Mesodermal cell (in vitro differentiated cells): ENCODE data around the gene C18orf32.

Source experiments
- H3K27ac ChIP-seq: 2 replicates; pipeline ENCODE4 v1.7.0; 2013; ENCODE audit warnings: mild to moderate bottlenecking, low read depth, low read length, moderate library complexity; ENCODE audit not compliant: severe bottlenecking
- H3K36me3 ChIP-seq: 2 replicates; pipeline ENCODE4 v1.7.1; 2013; ENCODE audit warnings: mild to moderate bottlenecking, low read length, moderate library complexity; ENCODE audit not compliant: control insufficient read depth, insufficient read depth
- H3K4me1 ChIP-seq: one replicate; pipeline ENCODE4 v1.7.1; 2013; ENCODE audit warnings: mild to moderate bottlenecking, low read length; ENCODE audit not compliant: insufficient read depth, control insufficient read depth, poor library complexity, severe bottlenecking
- H3K4me3 ChIP-seq: 2 replicates; pipeline ENCODE4 v1.7.0; 2013; ENCODE audit warnings: low read length, control low read depth, mild to moderate bottlenecking; ENCODE audit not compliant: insufficient read depth, poor library complexity, severe bottlenecking; ENCODE audit errors: extremely low read depth
- H3K9me3 ChIP-seq: 2 replicates; pipeline ENCODE4 v1.7.1; 2013; ENCODE audit warnings: mild to moderate bottlenecking, low read length, moderate library complexity; ENCODE audit not compliant: control insufficient read depth
- WGBS, 2 experiments: methylation state at CpG; one replicate each; pipeline ENCODE4 v1.1.5; 2013; ENCODE audit warnings: missing lambda C conversion rate in 2 of 2; ENCODE audit not compliant: insufficient coverage in 2 of 2; 5-methylcytosine and 5-hydroxymethylcytosine counted together

The C18orf32 gene

GRCh38 chr18:49447810-49448745, 39.0 kb downstream of the C18orf32 start:
- no peak overlapping the region for H3K27ac ChIP-seq
- H3K4me3 ChIP-seq, result no peak overlapping the region
- 60% methylated on average over 1 of the region's 3 CpGs; no CpG with 5 or more reads in 1 of the 2 experiments for WGBS, 2 experiments
- H3K9me3 ChIP-seq, result peaks cover 7% of the 10 kb centered on the region
- H3K4me1 ChIP-seq, result no peaks in the 10 kb centered on the region
- peaks cover 2% of the 10 kb centered on the region for H3K36me3 ChIP-seq

- WGBS, 2 experiments, result 87 to 89% methylated on average over 3 to 5 of the region's 5 CpGs
- no peaks in the 10 kb centered on the region for H3K4me1 ChIP-seq
Observed at GRCh38 chr18:49446481-49446880, 40.6 kb downstream of the C18orf32 start.

DNA sequence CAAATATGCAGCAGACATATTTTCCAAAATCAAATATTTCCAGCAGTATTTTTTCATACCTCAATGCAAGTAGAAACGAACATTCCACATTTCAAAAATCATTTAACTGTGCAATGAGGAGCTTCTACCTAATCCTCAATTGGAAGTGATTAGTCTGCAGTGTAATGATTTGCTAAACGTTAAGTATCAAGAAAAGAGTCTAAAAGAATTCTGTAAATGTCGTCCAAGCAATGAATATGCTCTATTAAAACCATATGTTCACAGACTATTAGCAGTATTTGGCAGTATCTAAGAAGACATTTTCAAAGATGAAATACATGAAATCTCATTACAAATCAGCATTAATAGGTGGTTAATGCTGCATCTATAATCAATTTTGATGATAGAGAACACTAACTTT, 42.5 kb downstream of the C18orf32 start:
- H3K27ac ChIP-seq, result no peak overlapping the region
- peaks cover 7% of the 10 kb centered on the region for H3K9me3 ChIP-seq
- no peaks in the 10 kb centered on the region for H3K4me1 ChIP-seq
- no CpG with 5 or more reads among the region's 3 CpGs for WGBS, 2 experiments
- H3K36me3 ChIP-seq, result no peaks in the 10 kb centered on the region
- no peak overlapping the region for H3K4me3 ChIP-seq

More at GRCh38 chr18:49446481-49446880, 40.6 kb downstream of the C18orf32 start:
- peaks cover 7% of the 10 kb centered on the region for H3K9me3 ChIP-seq
- H3K27ac ChIP-seq, result no peak overlapping the region
- no peak overlapping the region for H3K4me3 ChIP-seq
- peaks cover 2% of the 10 kb centered on the region for H3K36me3 ChIP-seq

GRCh38 chr18:49443837-49444236, 43.2 kb downstream of the C18orf32 start:
- WGBS, 2 experiments, result 86 to 100% methylated on average over 1 of the region's 2 CpGs
- peaks cover 6% of the 10 kb centered on the region for H3K9me3 ChIP-seq
- no peaks in the 10 kb centered on the region for H3K36me3 ChIP-seq
- no peak overlapping the region for H3K4me3 ChIP-seq
- H3K4me1 ChIP-seq, result no peaks in the 10 kb centered on the region
- no peak overlapping the region for H3K27ac ChIP-seq

GRCh38 chr18:49441338-49441938, 45.6 kb downstream of the C18orf32 start:
- WGBS, 2 experiments, result 93 to 97% methylated on average over 5 to 6 of the region's 7 CpGs
- no peak overlapping the region for H3K27ac ChIP-seq
- H3K4me3 ChIP-seq, result no peak overlapping the region
- H3K9me3 ChIP-seq, result no peaks in the 10 kb centered on the region
- H3K36me3 ChIP-seq, result no peaks in the 10 kb centered on the region
- H3K4me1 ChIP-seq, result no peaks in the 10 kb centered on the region

- no CpG with 5 or more reads among the region's 1 CpG for WGBS, 2 experiments
- H3K4me3 ChIP-seq, result no peak overlapping the region
- no peaks in the 10 kb centered on the region for H3K36me3 ChIP-seq
- no peak overlapping the region for H3K27ac ChIP-seq
- no peaks in the 10 kb centered on the region for H3K9me3 ChIP-seq
- H3K4me1 ChIP-seq, result no peaks in the 10 kb centered on the region
Observed at GRCh38 chr18:49435170-49435569, 51.9 kb downstream of the C18orf32 start.

DNA sequence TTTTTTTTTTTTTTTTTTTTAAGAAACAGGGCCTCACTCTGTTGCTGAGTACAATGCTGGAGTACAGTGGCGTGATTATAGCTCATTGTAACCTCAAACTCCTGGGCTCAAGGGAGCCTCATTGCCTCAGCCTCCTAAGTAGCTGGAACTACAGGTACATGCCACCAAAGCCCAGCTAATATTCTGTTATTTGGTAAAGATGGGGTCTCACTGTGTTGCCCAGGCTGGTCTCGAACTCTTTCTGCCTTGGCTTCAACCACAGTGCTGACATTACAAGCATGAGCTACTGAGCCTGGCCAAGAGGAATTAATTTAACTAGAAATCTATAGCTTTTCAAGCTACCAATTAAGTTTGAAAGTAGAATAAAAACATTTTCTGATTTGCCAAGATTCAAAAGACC, 54.4 kb downstream of the C18orf32 start:
- H3K36me3 ChIP-seq, result peaks cover 12% of the 10 kb centered on the region
- no peaks in the 10 kb centered on the region for H3K4me1 ChIP-seq
- no peak overlapping the region for H3K27ac ChIP-seq
- WGBS, 2 experiments, result 100% methylated on average over 1 of the region's 2 CpGs; no CpG with 5 or more reads in 1 of the 2 experiments
- no peak overlapping the region for H3K4me3 ChIP-seq
- H3K9me3 ChIP-seq, result no peaks in the 10 kb centered on the region

DNA sequence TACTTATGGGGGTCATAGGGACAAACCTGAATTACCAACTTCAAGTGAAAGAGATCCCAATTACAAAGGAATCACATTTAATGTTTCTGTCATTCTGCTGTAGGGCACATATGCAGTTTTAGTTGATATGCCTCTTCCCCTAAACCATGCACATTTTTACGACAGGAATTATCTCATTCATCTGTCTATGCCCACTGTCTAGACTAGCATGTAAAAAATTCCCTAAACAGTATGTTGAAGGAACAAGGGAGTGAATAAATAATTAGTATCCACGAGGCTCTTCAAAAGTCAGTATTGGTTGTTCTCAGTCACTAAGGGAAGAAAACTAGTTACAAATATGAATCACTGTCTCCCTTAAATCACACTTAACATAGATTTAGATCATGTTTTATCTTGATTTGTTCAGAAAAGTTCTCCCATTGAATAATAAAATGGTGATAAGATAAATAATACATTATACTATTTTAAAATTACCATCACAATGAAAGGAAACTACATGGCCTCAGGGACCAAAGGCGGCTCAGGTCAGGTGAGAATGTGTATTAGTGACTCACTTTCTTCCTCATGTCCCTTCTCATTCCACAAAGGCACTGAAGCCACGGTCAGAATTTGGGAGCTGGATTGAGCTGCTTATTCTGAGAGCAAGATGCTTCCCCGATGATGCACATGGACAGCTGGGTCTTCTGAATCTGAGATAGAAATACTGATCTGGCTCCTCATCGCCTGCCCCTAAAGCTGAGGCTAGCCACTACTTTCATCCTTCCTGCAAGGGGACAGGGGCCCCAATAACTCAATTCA, 55.7 kb downstream of the C18orf32 start:
- no peaks in the 10 kb centered on the region for H3K9me3 ChIP-seq
- peaks cover 13% of the 10 kb centered on the region for H3K36me3 ChIP-seq
- WGBS, 2 experiments, result 73% methylated on average over 2 of the region's 6 CpGs; no CpG with 5 or more reads in 1 of the 2 experiments
- H3K27ac ChIP-seq, result no peak overlapping the region
- H3K4me1 ChIP-seq, result no peaks in the 10 kb centered on the region
- H3K4me3 ChIP-seq, result no peak overlapping the region
